B cell (primary cell): ENCODE data around the gene BLM.

Source experiments
- EZH2 ChIP-seq: IDR thresholded peaks from 2 replicates; pipeline ENCODE4 v1.6.1; 2012; ENCODE audit warnings: borderline replicate concordance, low read depth, mild to moderate bottlenecking, moderate library complexity, low read length; ENCODE audit not compliant: insufficient read depth, poor library complexity, severe bottlenecking
- TF ChIP-seq, protein P1 (sequence below): fragments of 200-600 bp; IDR thresholded peaks from one replicate; pipeline ENCODE4 v1.8.0; 2022; ENCODE audit warnings: antibody characterized with exemption, mild to moderate bottlenecking

GRCh38 chr15:90751300-90751825 lies 34.2 kb downstream of the BLM start:
- TF ChIP-seq, protein P1, sequence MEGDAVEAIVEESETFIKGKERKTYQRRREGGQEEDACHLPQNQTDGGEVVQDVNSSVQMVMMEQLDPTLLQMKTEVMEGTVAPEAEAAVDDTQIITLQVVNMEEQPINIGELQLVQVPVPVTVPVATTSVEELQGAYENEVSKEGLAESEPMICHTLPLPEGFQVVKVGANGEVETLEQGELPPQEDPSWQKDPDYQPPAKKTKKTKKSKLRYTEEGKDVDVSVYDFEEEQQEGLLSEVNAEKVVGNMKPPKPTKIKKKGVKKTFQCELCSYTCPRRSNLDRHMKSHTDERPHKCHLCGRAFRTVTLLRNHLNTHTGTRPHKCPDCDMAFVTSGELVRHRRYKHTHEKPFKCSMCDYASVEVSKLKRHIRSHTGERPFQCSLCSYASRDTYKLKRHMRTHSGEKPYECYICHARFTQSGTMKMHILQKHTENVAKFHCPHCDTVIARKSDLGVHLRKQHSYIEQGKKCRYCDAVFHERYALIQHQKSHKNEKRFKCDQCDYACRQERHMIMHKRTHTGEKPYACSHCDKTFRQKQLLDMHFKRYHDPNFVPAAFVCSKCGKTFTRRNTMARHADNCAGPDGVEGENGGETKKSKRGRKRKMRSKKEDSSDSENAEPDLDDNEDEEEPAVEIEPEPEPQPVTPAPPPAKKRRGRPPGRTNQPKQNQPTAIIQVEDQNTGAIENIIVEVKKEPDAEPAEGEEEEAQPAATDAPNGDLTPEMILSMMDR, result no peak
- TF ChIP-seq EZH2, result no peak
